CD14-positive monocyte (primary cell): ENCODE measurements around the gene OR6X1. TPM values are rescaled to one million over a fixed set of nuclear protein-coding genes. Genes with fewer than 3 reads are reported as not detected.

Experiments
- DNase-seq, 3 donors: peaks; one replicate each; pipeline ENCODE4 v3.0.0-alpha.2; 2011 to 2022
- H2AFZ ChIP-seq: 2 replicates; pipeline ENCODE4 v1.6.0; 2012; ENCODE audit warnings: mild to moderate bottlenecking, low read depth, low read length, inconsistent platforms; ENCODE audit not compliant: insufficient read depth, poor library complexity, severe bottlenecking
- H3K27ac ChIP-seq, 2 donors: 1 replicate in 1 of 2; 2 replicates in 1 of 2; pipeline ENCODE4 v1.5.1; 2012 to 2013; ENCODE audit warnings: low read length in 2 of 2, control low read depth in 1 of 2, inconsistent platforms in 1 of 2, low read depth in 1 of 2, mild to moderate bottlenecking in 1 of 2
- H3K27me3 ChIP-seq, 2 donors: one replicate each; pipeline versions ENCODE4 v1.6.0 to v1.6.1; 2011 to 2013; ENCODE audit warnings: low read length in 2 of 2; ENCODE audit not compliant: control insufficient read depth in 2 of 2, insufficient read depth in 2 of 2
- H3K36me3 ChIP-seq, 2 donors: replicated peaks in 1 of 2; 1 replicate in 1 of 2; 2 replicates in 1 of 2; pipeline versions ENCODE4 v1.5.1 to v1.6.1; 2012 to 2013; ENCODE audit warnings: low read length in 2 of 2, control low read depth in 1 of 2, inconsistent platforms in 1 of 2, mild to moderate bottlenecking in 1 of 2; ENCODE audit not compliant: insufficient read depth in 2 of 2, control insufficient read depth in 1 of 2
- H3K4me1 ChIP-seq, 2 donors: 1 replicate in 1 of 2; 2 replicates in 1 of 2; pipeline versions ENCODE4 v1.5.1 to v1.6.1; 2012 to 2013; ENCODE audit warnings: low read length in 2 of 2, control low read depth in 1 of 2, inconsistent platforms in 1 of 2, mild to moderate bottlenecking in 1 of 2, moderate library complexity in 1 of 2; ENCODE audit not compliant: insufficient read depth in 2 of 2, control insufficient read depth in 1 of 2
- H3K4me2 ChIP-seq: replicated peaks from 2 replicates; pipeline ENCODE3; 2012; ENCODE audit warnings: low read length, moderate library complexity, mild to moderate bottlenecking; ENCODE audit not compliant: poor library complexity, severe bottlenecking; ENCODE audit errors: extremely low read depth
- H3K4me3 ChIP-seq, 3 experiments: fragments of 200-600 bp in 1 of 3; sonication (generic) in 1 of 3; replicated peaks in 1 of 3; 1 replicate in 2 of 3; 2 replicates in 1 of 3; pipeline ENCODE4 v1.5.1; 2011 to 2013; ENCODE audit warnings: low read length in 3 of 3, mild to moderate bottlenecking in 3 of 3, control low read depth in 2 of 3, low read depth in 2 of 3, inconsistent platforms in 1 of 3, moderate library complexity in 1 of 3
- H3K79me2 ChIP-seq: 2 replicates; pipeline ENCODE4 v1.6.0; 2012; ENCODE audit warnings: mild to moderate bottlenecking, control low read depth, inconsistent platforms, low read length, moderate library complexity; ENCODE audit not compliant: insufficient read depth
- H3K9ac ChIP-seq: 2 replicates; pipeline ENCODE4 v1.6.0; 2017; ENCODE audit warnings: low read length, mild to moderate bottlenecking; ENCODE audit not compliant: insufficient read depth, poor library complexity, severe bottlenecking
- H3K9me3 ChIP-seq, 2 donors: replicated peaks in 1 of 2; 1 replicate in 1 of 2; 2 replicates in 1 of 2; pipeline versions ENCODE4 v1.5.1 to v1.6.1; 2012 to 2013; ENCODE audit warnings: low read length in 2 of 2, control low read depth in 1 of 2; ENCODE audit not compliant: control insufficient read depth in 1 of 2, insufficient read depth in 1 of 2
- H4K20me1 ChIP-seq: 2 replicates; pipeline ENCODE4 v1.6.0; 2012; ENCODE audit warnings: mild to moderate bottlenecking, low read length, control low read depth, moderate library complexity; ENCODE audit not compliant: insufficient read depth
- H3K27ac Mint-ChIP-seq, 7 donors: one replicate each; pipeline ENCODE4 v1.8.0; 2020; ENCODE audit warnings: mild to moderate bottlenecking in 7 of 7, mixed read lengths in 7 of 7, moderate library complexity in 6 of 7, inconsistent platforms in 2 of 7
- H3K27me3 Mint-ChIP-seq, 3 donors: one replicate each; pipeline ENCODE4 v1.8.0; 2021 to 2022; ENCODE audit warnings: low read depth in 3 of 3, mild to moderate bottlenecking in 3 of 3, mixed read lengths in 3 of 3, moderate library complexity in 3 of 3, inconsistent platforms in 1 of 3
- H3K36me3 Mint-ChIP-seq, 2 donors: one replicate each; pipeline ENCODE4 v1.8.0; 2020; ENCODE audit warnings: mixed read lengths in 2 of 2, inconsistent platforms in 1 of 2, mild to moderate bottlenecking in 1 of 2
- H3K4me1 Mint-ChIP-seq: one replicate; pipeline ENCODE4 v1.8.0; 2020; ENCODE audit warnings: mild to moderate bottlenecking, mixed read lengths
- H3K4me3 Mint-ChIP-seq, 2 donors: one replicate each; pipeline ENCODE4 v1.8.0; 2020; ENCODE audit warnings: mild to moderate bottlenecking in 2 of 2, mixed read lengths in 2 of 2, moderate library complexity in 1 of 2
- H3K9me3 Mint-ChIP-seq, 7 donors: one replicate each; pipeline ENCODE4 v1.8.0; 2020 to 2022; ENCODE audit warnings: mixed read lengths in 7 of 7, mild to moderate bottlenecking in 6 of 7, moderate library complexity in 6 of 7, inconsistent platforms in 2 of 7
- CTCF ChIP-seq: fragments of 200-600 bp; IDR thresholded peaks from one replicate; pipeline ENCODE4 v1.8.0; 2022; ENCODE audit warnings: antibody characterized with exemption, mild to moderate bottlenecking
- WGBS: methylation state at CpG from one replicate; pipeline ENCODE4 v1.1.5; 2013; ENCODE audit warnings: missing lambda C conversion rate; ENCODE audit not compliant: insufficient coverage; 5-methylcytosine and 5-hydroxymethylcytosine counted together
- intact Hi-C, 2 donors: fragments of 100-400 bp; cut with micrococcal nuclease; formaldehyde crosslinking; loops; one replicate each; pipeline versions ENCODE4 v1.15.0 to v1.15.1; 2023
- polyA plus RNA-seq, 3 donors: library from polyadenylated mRNA; depleted of rRNA in 1 of 3; unstranded in 2 of 3; stranded (reverse) in 1 of 3; fragments of 300-500 nt in 2 of 3; fragments of >200 nt in 1 of 3; fragmentation: Illumina TruSeq in 2 of 3; gene quantifications; 1 replicate in 2 of 3; 2 replicates in 1 of 3; pipeline ENCODE4 v1.2.3, GENCODE V29; 2012 to 2021

Gene OR6X1
- polyA plus RNA-seq, 3 donors = not detected

DNA sequence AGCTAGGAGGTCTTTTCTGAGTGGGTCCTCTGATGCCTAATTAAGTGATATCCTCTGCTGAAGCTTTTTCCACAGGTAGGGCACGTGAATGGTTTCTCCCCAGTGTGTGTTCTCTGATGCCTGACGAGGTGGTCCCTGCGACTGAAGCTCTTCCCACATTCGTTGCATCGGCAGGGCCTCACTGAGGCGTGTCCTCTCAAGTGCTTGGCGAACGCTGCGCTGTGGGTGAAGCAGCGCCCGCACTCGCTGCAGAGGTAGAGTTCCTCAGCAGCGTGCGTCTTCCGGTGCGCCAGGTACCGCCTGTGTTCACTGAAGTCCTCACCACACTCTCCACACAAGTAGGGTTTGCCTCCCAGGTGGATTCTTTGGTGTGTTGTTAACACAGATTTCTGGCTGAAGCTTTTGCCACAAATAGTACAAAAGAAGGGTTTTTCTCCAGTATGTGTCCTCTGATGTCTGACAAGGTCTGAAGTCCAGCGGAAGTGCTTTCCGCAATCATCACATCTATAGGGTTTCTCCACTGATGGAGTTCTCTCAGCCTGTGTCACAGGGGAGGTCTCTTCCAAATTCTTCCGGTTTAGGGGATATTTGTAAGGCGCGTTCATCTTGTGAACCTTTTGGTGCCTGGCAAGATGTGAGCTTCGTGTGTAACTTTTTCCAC lies 28.2 kb downstream of the OR6X1 start:
- Histone ChIP-seq H3K9ac (no peak overlapping the region), H2AFZ (no peak overlapping the region), H3K79me2 (no peaks in the 10 kb centered on the region), H3K27me3 (no peaks in the 10 kb centered on the region), H3K27ac (no peak overlapping the region), H3K4me3 (no peak overlapping the region), H4K20me1 (no peaks in the 10 kb centered on the region), H3K36me3 (peaks cover 55 to 72% of the 10 kb centered on the region in 2 donors), H3K4me1 (no peaks in the 10 kb centered on the region), H3K9me3 (peaks cover 13 to 28% of the 10 kb centered on the region in 2 donors), H3K4me2 (no peak overlapping the region)
- 97% methylated on average over 5 of the region's 23 CpGs for WGBS
- Mint-ChIP-seq H3K4me1 (no peaks in the 10 kb centered on the region), H3K27ac (no peak overlapping the region), H3K4me3 (no peak overlapping the region), H3K9me3 (peaks cover 16 to 34% (median 27%) of the 10 kb centered on the region in 7 donors), H3K27me3 (no peaks in the 10 kb centered on the region), H3K36me3 (peaks cover 7 to 10% of the 10 kb centered on the region in 2 donors)
- DNase-seq = no peak
- intact Hi-C loops = no loop called here
- TF ChIP-seq CTCF = no peak

- Histone ChIP-seq H3K27me3 (peaks cover 0 to 2% of the 10 kb centered on the region in 2 donors), H3K9ac (no peak overlapping the region), H3K4me1 (no peaks in the 10 kb centered on the region), H2AFZ (no peak overlapping the region), H3K36me3 (peaks cover 0 to 6% of the 10 kb centered on the region in 2 donors), H3K4me2 (no peak overlapping the region), H3K27ac (no peak overlapping the region), H4K20me1 (no peaks in the 10 kb centered on the region), H3K9me3 (no peaks in the 10 kb centered on the region), H3K4me3 (no peak overlapping the region), H3K79me2 (no peaks in the 10 kb centered on the region)
- DNase-seq = no peak
- H3K4me3 Mint-ChIP-seq = no peak overlapping the region
- peaks cover 0 to 4% (median 0%) of the 10 kb centered on the region in 7 donors for H3K9me3 Mint-ChIP-seq
- intact Hi-C loops = no loop called here
- H3K27me3 Mint-ChIP-seq = peaks cover 0 to 7% (median 2%) of the 10 kb centered on the region in 3 donors
- no peaks in the 10 kb centered on the region for H3K4me1 Mint-ChIP-seq
- TF ChIP-seq CTCF = no peak
- peaks cover 4 to 7% of the 10 kb centered on the region in 2 donors for H3K36me3 Mint-ChIP-seq
- WGBS = no CpG with 5 or more reads among the region's 1 CpG
- no peak overlapping the region for H3K27ac Mint-ChIP-seq
Observed at GRCh38 chr11:123719452-123719851, 34.9 kb downstream of the OR6X1 start.
